Measurements from ENCODE around the gene MYOM1.

GRCh38 chr18:3214855-3215637 is 4.7 kb downstream of the MYOM1 start:
- no peak for TF ChIP-seq CTCF (IDR thresholded peaks at IDR 0.05)
- TF ChIP-seq SIN3A (IDR thresholded peaks at IDR 0.05; ENCODE audit: borderline replicate concordance, insufficient read depth, low read depth, low read length) = no peak
- TF ChIP-seq, protein P1, sequence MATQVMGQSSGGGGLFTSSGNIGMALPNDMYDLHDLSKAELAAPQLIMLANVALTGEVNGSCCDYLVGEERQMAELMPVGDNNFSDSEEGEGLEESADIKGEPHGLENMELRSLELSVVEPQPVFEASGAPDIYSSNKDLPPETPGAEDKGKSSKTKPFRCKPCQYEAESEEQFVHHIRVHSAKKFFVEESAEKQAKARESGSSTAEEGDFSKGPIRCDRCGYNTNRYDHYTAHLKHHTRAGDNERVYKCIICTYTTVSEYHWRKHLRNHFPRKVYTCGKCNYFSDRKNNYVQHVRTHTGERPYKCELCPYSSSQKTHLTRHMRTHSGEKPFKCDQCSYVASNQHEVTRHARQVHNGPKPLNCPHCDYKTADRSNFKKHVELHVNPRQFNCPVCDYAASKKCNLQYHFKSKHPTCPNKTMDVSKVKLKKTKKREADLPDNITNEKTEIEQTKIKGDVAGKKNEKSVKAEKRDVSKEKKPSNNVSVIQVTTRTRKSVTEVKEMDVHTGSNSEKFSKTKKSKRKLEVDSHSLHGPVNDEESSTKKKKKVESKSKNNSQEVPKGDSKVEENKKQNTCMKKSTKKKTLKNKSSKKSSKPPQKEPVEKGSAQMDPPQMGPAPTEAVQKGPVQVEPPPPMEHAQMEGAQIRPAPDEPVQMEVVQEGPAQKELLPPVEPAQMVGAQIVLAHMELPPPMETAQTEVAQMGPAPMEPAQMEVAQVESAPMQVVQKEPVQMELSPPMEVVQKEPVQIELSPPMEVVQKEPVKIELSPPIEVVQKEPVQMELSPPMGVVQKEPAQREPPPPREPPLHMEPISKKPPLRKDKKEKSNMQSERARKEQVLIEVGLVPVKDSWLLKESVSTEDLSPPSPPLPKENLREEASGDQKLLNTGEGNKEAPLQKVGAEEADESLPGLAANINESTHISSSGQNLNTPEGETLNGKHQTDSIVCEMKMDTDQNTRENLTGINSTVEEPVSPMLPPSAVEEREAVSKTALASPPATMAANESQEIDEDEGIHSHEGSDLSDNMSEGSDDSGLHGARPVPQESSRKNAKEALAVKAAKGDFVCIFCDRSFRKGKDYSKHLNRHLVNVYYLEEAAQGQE (IDR thresholded peaks at IDR 0.05; ENCODE audit: insufficient read depth in 1 of 2, low read depth in 2 of 2, low read length in 1 of 2) = no peak
